Liver (tissue), 9 donors: ENCODE results near the gene SAMD14. TPM values are rescaled to one million over a fixed set of nuclear protein-coding genes. Genes with fewer than 3 reads are reported as not detected.

Experiments used
- DNase-seq: peaks from one replicate; pipeline ENCODE4 v3.0.0-alpha.2; 2017; ENCODE audit warnings: low spot score
- H3K27ac ChIP-seq, 2 donors: one replicate each; pipeline ENCODE4 v1.7.0; 2013; ENCODE audit warnings: inconsistent platforms in 2 of 2, low read length in 2 of 2, control low read depth in 1 of 2, low read depth in 1 of 2, mild to moderate bottlenecking in 1 of 2
- H3K27me3 ChIP-seq, 4 donors: one replicate each; pipeline versions ENCODE4 v1.6.1 to v1.7.0; 2013; ENCODE audit warnings: low read length in 3 of 4, inconsistent platforms in 1 of 4, mild to moderate bottlenecking in 1 of 4, moderate library complexity in 1 of 4; ENCODE audit not compliant: control insufficient read depth in 4 of 4, insufficient read depth in 4 of 4
- H3K36me3 ChIP-seq, 4 donors: one replicate each; pipeline versions ENCODE4 v1.6.1 to v1.7.0; 2013; ENCODE audit warnings: low read length in 3 of 4, mild to moderate bottlenecking in 3 of 4, low read depth in 1 of 4, moderate library complexity in 1 of 4; ENCODE audit not compliant: control insufficient read depth in 4 of 4, insufficient read depth in 3 of 4
- H3K4me1 ChIP-seq, 4 donors: one replicate each; pipeline versions ENCODE4 v1.6.1 to v1.7.0; 2013; ENCODE audit warnings: low read length in 3 of 4, mild to moderate bottlenecking in 3 of 4, moderate library complexity in 1 of 4; ENCODE audit not compliant: control insufficient read depth in 4 of 4, insufficient read depth in 4 of 4
- H3K4me3 ChIP-seq, 3 donors: one replicate each; pipeline versions ENCODE4 v1.6.1 to v1.7.0; 2013; ENCODE audit warnings: low read length in 3 of 3, control low read depth in 1 of 3, low read depth in 1 of 3, mild to moderate bottlenecking in 1 of 3
- H3K9ac ChIP-seq, 2 donors: one replicate each; pipeline ENCODE4 v1.7.0; 2013; ENCODE audit warnings: low read length in 2 of 2, mild to moderate bottlenecking in 2 of 2, moderate library complexity in 2 of 2, control low read depth in 1 of 2, low read depth in 1 of 2
- H3K9me3 ChIP-seq, 4 donors: one replicate each; pipeline versions ENCODE4 v1.6.1 to v1.7.0; 2013; ENCODE audit warnings: low read length in 3 of 4; ENCODE audit not compliant: control insufficient read depth in 4 of 4
- EGR1 ChIP-seq, 2 donors: IDR thresholded peaks; 2 replicates each; pipeline ENCODE4 v1.6.1; 2016 to 2018; ENCODE audit warnings: antibody characterized with exemption in 2 of 2, low read depth in 2 of 2
- JUND ChIP-seq, 2 donors: IDR thresholded peaks; 2 replicates each; pipeline ENCODE4 v1.6.1; 2016; ENCODE audit warnings: antibody characterized with exemption in 2 of 2
- NR2F2 ChIP-seq: IDR thresholded peaks from 2 replicates; pipeline ENCODE4 v1.6.1; 2016; ENCODE audit warnings: antibody characterized with exemption
- RAD21 ChIP-seq, 2 donors: IDR thresholded peaks; 2 replicates each; pipeline ENCODE4 v1.6.1; 2016; ENCODE audit warnings: antibody characterized with exemption in 2 of 2, mild to moderate bottlenecking in 2 of 2
- TAF1 ChIP-seq: conservative IDR thresholded peaks from 2 replicates; pipeline ENCODE4 v1.6.1; 2016; ENCODE audit warnings: antibody characterized with exemption, mild to moderate bottlenecking
- YY1 ChIP-seq: IDR thresholded peaks from 2 replicates; pipeline ENCODE4 v1.6.1; 2016; ENCODE audit warnings: antibody characterized with exemption, mild to moderate bottlenecking
- WGBS: extraction: QIAGEN DNeasy Blood & Tissue Kit; methylation state at CpG from one replicate; pipeline ENCODE4 v1.1.7; 2013; 5-methylcytosine and 5-hydroxymethylcytosine counted together
- polyA plus RNA-seq, 2 donors: library from polyadenylated mRNA; stranded (reverse) in 1 of 2; unstranded in 1 of 2; fragments of 200-250 nt in 1 of 2; fragments of >200 nt in 1 of 2; fragmentation: Nextera tagmentation in 1 of 2; extraction: Ambion mirVana in 1 of 2; gene quantifications; one replicate each; pipeline versions ENCODE4 v1.2.1 to v1.2.3, GENCODE V29; 2013 to 2015
- total RNA-seq, 2 donors: library from RNA; depleted of rRNA; stranded (reverse); fragments of >200 nt; gene quantifications; one replicate each; pipeline ENCODE4 v1.2.3, GENCODE V29; 2014
- TF ChIP-seq, protein P1 (sequence below): fragments of 150-350 bp; IDR thresholded peaks from 2 replicates; pipeline ENCODE4 v1.5.1; 2017; ENCODE audit warnings: improper control_type of control experiment, low read depth, low read length; ENCODE audit not compliant: missing input control
- TF ChIP-seq, protein P2 (sequence below): IDR thresholded peaks from 2 replicates; pipeline ENCODE4 v1.6.1; 2016; ENCODE audit warnings: antibody characterized with exemption
- TF ChIP-seq, protein P3 (sequence below): IDR thresholded peaks from 2 replicates; pipeline ENCODE4 v1.6.1; 2016; ENCODE audit warnings: antibody characterized with exemption, mild to moderate bottlenecking
- donor health status: healthy.
- donor health status: healthy.
- donor health status: healthy.
- donor health status: healthy.
- donor health status: healthy.

SAMD14 gene
- total and polyA plus RNA-seq, 4 donors: 0.50 to 0.84 (median 0.67) TPM; not detected in 1

DNA sequence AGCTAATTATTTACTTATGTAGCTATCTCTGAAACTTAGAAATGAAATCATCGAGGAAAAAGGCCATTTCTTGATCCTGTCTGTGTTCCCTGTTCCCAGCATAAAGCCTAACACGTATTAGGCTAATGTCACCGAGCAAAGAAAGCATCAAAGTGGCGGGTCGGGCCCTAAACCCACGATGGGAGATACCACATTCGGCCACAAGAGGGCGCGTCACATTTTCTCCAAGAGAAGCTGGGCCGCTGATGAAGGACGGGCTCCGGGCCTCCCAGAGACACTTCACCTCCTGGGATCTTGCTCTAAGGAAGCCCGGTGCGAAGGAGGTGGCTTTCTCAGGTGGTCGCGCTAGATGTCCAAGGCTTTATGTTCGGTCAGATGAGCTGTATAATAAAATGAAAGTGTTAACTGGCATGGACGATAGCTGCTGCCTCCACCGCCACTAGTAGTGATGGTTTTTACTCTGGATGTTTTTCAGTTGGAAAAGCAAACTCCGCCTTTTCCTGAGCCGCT, 35.7 kb downstream of the SAMD14 start:
- peak overlapping the region; percentile 30 to 90 for H3K9ac ChIP-seq
- H3K27ac ChIP-seq: peak overlapping the region; percentile 81 to 82
- no peaks in the 10 kb centered on the region for H3K27me3 ChIP-seq
- TF ChIP-seq RAD21 (IDR thresholded peaks at IDR 0.05) (peak; percentile 78 to 88), YY1 (no peak)
- TF ChIP-seq, protein P1, sequence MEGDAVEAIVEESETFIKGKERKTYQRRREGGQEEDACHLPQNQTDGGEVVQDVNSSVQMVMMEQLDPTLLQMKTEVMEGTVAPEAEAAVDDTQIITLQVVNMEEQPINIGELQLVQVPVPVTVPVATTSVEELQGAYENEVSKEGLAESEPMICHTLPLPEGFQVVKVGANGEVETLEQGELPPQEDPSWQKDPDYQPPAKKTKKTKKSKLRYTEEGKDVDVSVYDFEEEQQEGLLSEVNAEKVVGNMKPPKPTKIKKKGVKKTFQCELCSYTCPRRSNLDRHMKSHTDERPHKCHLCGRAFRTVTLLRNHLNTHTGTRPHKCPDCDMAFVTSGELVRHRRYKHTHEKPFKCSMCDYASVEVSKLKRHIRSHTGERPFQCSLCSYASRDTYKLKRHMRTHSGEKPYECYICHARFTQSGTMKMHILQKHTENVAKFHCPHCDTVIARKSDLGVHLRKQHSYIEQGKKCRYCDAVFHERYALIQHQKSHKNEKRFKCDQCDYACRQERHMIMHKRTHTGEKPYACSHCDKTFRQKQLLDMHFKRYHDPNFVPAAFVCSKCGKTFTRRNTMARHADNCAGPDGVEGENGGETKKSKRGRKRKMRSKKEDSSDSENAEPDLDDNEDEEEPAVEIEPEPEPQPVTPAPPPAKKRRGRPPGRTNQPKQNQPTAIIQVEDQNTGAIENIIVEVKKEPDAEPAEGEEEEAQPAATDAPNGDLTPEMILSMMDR: peak; percentile 85
- TF ChIP-seq, protein P2, sequence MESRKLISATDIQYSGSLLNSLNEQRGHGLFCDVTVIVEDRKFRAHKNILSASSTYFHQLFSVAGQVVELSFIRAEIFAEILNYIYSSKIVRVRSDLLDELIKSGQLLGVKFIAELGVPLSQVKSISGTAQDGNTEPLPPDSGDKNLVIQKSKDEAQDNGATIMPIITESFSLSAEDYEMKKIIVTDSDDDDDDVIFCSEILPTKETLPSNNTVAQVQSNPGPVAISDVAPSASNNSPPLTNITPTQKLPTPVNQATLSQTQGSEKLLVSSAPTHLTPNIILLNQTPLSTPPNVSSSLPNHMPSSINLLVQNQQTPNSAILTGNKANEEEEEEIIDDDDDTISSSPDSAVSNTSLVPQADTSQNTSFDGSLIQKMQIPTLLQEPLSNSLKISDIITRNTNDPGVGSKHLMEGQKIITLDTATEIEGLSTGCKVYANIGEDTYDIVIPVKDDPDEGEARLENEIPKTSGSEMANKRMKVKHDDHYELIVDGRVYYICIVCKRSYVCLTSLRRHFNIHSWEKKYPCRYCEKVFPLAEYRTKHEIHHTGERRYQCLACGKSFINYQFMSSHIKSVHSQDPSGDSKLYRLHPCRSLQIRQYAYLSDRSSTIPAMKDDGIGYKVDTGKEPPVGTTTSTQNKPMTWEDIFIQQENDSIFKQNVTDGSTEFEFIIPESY: no peak
- peaks cover 7 to 43% (median 34%) of the 10 kb centered on the region in 4 donors for H3K4me1 ChIP-seq
- H3K4me3 ChIP-seq: peak overlapping the region; percentile 53 to 83 (median 61)
- under 1% methylated on average over 21 of the region's 21 CpGs for WGBS
- H3K36me3 ChIP-seq: peaks cover 0 to 7% (median 5%) of the 10 kb centered on the region in 4 donors
- DNase-seq: peak; percentile 95
- no peaks in the 10 kb centered on the region for H3K9me3 ChIP-seq

DNA sequence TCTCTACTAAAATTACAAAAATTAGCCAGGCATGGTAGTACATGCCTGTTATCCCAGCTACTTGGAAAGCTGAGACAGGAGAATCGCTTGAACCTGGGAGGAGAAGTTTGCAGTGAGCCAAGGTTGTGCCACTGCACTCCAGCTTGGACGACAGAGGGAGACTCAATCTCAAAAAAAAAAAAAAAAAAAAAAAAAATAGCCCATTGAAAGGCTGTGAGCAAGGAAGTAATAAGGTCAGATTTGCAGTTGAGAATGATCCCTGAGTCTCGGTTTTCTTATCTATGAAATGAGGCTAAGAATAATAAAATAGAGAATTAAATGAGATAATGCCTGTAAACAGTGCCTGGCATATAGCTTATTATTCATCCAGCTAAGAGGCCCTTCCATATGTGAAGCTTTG, 36.2 kb downstream of the SAMD14 start:
- Histone ChIP-seq H3K36me3 (peaks cover 0 to 5% (median 3%) of the 10 kb centered on the region in 4 donors), H3K9ac (peak overlapping the region in 1 of 2 donors; percentile 49)
- TF ChIP-seq EGR1 (IDR thresholded peaks at IDR 0.05; ENCODE audit: low read depth in 2 of 2) (no peak), JUND (IDR thresholded peaks at IDR 0.05) (no peak), YY1 (no peak), NR2F2 (no peak), RAD21 (IDR thresholded peaks at IDR 0.05) (no peak), TAF1 (no peak)
- TF ChIP-seq, protein P3, sequence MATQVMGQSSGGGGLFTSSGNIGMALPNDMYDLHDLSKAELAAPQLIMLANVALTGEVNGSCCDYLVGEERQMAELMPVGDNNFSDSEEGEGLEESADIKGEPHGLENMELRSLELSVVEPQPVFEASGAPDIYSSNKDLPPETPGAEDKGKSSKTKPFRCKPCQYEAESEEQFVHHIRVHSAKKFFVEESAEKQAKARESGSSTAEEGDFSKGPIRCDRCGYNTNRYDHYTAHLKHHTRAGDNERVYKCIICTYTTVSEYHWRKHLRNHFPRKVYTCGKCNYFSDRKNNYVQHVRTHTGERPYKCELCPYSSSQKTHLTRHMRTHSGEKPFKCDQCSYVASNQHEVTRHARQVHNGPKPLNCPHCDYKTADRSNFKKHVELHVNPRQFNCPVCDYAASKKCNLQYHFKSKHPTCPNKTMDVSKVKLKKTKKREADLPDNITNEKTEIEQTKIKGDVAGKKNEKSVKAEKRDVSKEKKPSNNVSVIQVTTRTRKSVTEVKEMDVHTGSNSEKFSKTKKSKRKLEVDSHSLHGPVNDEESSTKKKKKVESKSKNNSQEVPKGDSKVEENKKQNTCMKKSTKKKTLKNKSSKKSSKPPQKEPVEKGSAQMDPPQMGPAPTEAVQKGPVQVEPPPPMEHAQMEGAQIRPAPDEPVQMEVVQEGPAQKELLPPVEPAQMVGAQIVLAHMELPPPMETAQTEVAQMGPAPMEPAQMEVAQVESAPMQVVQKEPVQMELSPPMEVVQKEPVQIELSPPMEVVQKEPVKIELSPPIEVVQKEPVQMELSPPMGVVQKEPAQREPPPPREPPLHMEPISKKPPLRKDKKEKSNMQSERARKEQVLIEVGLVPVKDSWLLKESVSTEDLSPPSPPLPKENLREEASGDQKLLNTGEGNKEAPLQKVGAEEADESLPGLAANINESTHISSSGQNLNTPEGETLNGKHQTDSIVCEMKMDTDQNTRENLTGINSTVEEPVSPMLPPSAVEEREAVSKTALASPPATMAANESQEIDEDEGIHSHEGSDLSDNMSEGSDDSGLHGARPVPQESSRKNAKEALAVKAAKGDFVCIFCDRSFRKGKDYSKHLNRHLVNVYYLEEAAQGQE: no peak
- TF ChIP-seq, protein P1: no peak

More for the DNA sequence above, 36.2 kb downstream of the SAMD14 start:
- Histone ChIP-seq H3K9me3 (no peaks in the 10 kb centered on the region), H3K4me3 (no peak overlapping the region), H3K27me3 (no peaks in the 10 kb centered on the region), H3K27ac (no peak overlapping the region), H3K4me1 (peaks cover 7 to 39% (median 34%) of the 10 kb centered on the region in 4 donors)
- 38% methylated on average over 3 of the region's 3 CpGs for WGBS
- no peak for DNase-seq
